ENCODE data around the gene TIPARP. TPM values are rescaled to one million over a fixed set of nuclear protein-coding genes. Genes with fewer than 3 reads are reported as not detected.

The TIPARP gene
- total and polyA plus RNA-seq, 2 of the 13 experiments (the other 11 are each of a cell fraction or from before 2014, with no cell fraction given) = 7.3 to 19.7 TPM

- TF ChIP-seq ZNF414 (CRISPR knock-in tag; IDR thresholded peaks at IDR 0.05) (peak; percentile 68; the same call in 1 of the 2 replicates), SOX6 (IDR thresholded peaks at IDR 0.05) (no peak), SOX6 (CRISPR knock-in tag; IDR thresholded peaks at IDR 0.05) (peak; percentile 93), BORCS8-MEF2B (CRISPR knock-in tag; IDR thresholded peaks at IDR 0.05) (no peak), ZNF329 (CRISPR knock-in tag; IDR thresholded peaks at IDR 0.05; ENCODE audit: low read depth) (no peak), RERE (CRISPR knock-in tag; IDR thresholded peaks at IDR 0.05; ENCODE audit: low read depth) (0 out of 2 replicates have a peak, but pooled peaks have one; percentile 54), MATR3 (CRISPR knock-in tag; IDR thresholded peaks at IDR 0.05) (no peak), ARNT (IDR thresholded peaks at IDR 0.05) (no peak)
- TF ChIP-seq, protein P1, sequence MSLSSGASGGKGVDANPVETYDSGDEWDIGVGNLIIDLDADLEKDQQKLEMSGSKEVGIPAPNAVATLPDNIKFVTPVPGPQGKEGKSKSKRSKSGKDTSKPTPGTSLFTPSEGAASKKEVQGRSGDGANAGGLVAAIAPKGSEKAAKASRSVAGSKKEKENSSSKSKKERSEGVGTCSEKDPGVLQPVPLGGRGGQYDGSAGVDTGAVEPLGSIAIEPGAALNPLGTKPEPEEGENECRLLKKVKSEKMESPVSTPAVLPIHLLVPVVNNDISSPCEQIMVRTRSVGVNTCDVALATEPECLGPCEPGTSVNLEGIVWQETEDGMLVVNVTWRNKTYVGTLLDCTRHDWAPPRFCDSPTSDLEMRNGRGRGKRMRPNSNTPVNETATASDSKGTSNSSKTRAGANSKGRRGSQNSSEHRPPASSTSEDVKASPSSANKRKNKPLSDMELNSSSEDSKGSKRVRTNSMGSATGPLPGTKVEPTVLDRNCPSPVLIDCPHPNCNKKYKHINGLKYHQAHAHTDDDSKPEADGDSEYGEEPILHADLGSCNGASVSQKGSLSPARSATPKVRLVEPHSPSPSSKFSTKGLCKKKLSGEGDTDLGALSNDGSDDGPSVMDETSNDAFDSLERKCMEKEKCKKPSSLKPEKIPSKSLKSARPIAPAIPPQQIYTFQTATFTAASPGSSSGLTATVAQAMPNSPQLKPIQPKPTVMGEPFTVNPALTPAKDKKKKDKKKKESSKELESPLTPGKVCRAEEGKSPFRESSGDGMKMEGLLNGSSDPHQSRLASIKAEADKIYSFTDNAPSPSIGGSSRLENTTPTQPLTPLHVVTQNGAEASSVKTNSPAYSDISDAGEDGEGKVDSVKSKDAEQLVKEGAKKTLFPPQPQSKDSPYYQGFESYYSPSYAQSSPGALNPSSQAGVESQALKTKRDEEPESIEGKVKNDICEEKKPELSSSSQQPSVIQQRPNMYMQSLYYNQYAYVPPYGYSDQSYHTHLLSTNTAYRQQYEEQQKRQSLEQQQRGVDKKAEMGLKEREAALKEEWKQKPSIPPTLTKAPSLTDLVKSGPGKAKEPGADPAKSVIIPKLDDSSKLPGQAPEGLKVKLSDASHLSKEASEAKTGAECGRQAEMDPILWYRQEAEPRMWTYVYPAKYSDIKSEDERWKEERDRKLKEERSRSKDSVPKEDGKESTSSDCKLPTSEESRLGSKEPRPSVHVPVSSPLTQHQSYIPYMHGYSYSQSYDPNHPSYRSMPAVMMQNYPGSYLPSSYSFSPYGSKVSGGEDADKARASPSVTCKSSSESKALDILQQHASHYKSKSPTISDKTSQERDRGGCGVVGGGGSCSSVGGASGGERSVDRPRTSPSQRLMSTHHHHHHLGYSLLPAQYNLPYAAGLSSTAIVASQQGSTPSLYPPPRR (CRISPR knock-in tag; IDR thresholded peaks at IDR 0.05; ENCODE audit: borderline replicate concordance) = peak; percentile 86; the same call in 1 of the 2 replicates
- TF ChIP-seq, protein P2, sequence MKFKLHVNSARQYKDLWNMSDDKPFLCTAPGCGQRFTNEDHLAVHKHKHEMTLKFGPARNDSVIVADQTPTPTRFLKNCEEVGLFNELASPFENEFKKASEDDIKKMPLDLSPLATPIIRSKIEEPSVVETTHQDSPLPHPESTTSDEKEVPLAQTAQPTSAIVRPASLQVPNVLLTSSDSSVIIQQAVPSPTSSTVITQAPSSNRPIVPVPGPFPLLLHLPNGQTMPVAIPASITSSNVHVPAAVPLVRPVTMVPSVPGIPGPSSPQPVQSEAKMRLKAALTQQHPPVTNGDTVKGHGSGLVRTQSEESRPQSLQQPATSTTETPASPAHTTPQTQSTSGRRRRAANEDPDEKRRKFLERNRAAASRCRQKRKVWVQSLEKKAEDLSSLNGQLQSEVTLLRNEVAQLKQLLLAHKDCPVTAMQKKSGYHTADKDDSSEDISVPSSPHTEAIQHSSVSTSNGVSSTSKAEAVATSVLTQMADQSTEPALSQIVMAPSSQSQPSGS (CRISPR knock-in tag; IDR thresholded peaks at IDR 0.05) = peak; percentile 60; the same call in 1 of the 2 replicates
- TF ChIP-seq, protein P3, sequence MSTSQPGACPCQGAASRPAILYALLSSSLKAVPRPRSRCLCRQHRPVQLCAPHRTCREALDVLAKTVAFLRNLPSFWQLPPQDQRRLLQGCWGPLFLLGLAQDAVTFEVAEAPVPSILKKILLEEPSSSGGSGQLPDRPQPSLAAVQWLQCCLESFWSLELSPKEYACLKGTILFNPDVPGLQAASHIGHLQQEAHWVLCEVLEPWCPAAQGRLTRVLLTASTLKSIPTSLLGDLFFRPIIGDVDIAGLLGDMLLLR (CRISPR knock-in tag; IDR thresholded peaks at IDR 0.05) = no peak
Observed at GRCh38 chr3:156728267-156728985, 54.0 kb downstream of the TIPARP start (continued).
